IMR-90 (cell line): ENCODE measurements around the gene ABCA4. TPM values are rescaled to one million over a fixed set of nuclear protein-coding genes. Genes with fewer than 3 reads are reported as not detected.

Source experiments
- ATAC-seq: fragments of 200-7000 bp; cut with Tn5 transposase; 2 replicates; pipeline ENCODE4 v1.9.1; 2020; ENCODE audit warnings: low read depth, mild to moderate bottlenecking, moderate library complexity
- BruUV-seq: library from RNA; stranded (reverse); fragments of 400-500 nt; replicated peaks from 2 replicates; lab custom pipeline; 2021; lab: Mats Ljungman, UMichigan
- CTCF ChIA-PET: fragments of 300-600 bp; formaldehyde crosslinking; extraction: SDS; loops from one replicate; lab custom pipeline; 2021; ENCODE audit warnings: antibody characterized with exemption; lab: Yijun Ruan, JAX
- POLR2A ChIA-PET: fragments of 300-600 bp; sonication (Branson Sonifier 250); formaldehyde crosslinking; loops from one replicate; lab custom pipeline; 2022; ENCODE audit warnings: antibody characterized with exemption; ENCODE audit not compliant: unreplicated experiment; lab: Charles Lee
- DNase-seq: peaks from one replicate; pipeline ENCODE4 v3.0.0; 2013
- H2AFZ ChIP-seq: replicated peaks from 2 replicates; pipeline ENCODE3; 2013; ENCODE audit warnings: low read length, mild to moderate bottlenecking; ENCODE audit not compliant: poor library complexity
- H2AK5ac ChIP-seq: 2 replicates; pipeline ENCODE4 v1.6.1; 2013; ENCODE audit warnings: low read depth, low read length, inconsistent platforms
- H2AK9ac ChIP-seq: replicated peaks from 2 replicates; pipeline ENCODE3; 2013; ENCODE audit warnings: mild to moderate bottlenecking, low read depth, low read length, moderate library complexity; ENCODE audit not compliant: poor library complexity
- H2BK120ac ChIP-seq: 2 replicates; pipeline ENCODE4 v1.6.1; 2013; ENCODE audit warnings: low read depth, low read length, inconsistent platforms
- H2BK15ac ChIP-seq: 3 replicates; pipeline ENCODE4 v1.6.1; 2013; ENCODE audit warnings: low read depth, low read length, inconsistent platforms
- H2BK20ac ChIP-seq: 2 replicates; pipeline ENCODE4 v1.6.1; 2013; ENCODE audit warnings: low read depth, mild to moderate bottlenecking, inconsistent platforms, low read length, moderate library complexity
- H2BK5ac ChIP-seq: 2 replicates; pipeline ENCODE4 v1.6.1; 2013; ENCODE audit warnings: mild to moderate bottlenecking, low read depth, low read length, inconsistent platforms; ENCODE audit not compliant: poor library complexity, severe bottlenecking
- H3K14ac ChIP-seq: replicated peaks from 2 replicates; pipeline ENCODE4 v1.6.1; 2013; ENCODE audit warnings: low read depth, low read length, inconsistent platforms
- H3K18ac ChIP-seq: 2 replicates; pipeline ENCODE4 v1.6.1; 2013; ENCODE audit warnings: low read depth, low read length, control low read depth
- H3K23ac ChIP-seq: 2 replicates; pipeline ENCODE4 v1.6.1; 2013; ENCODE audit warnings: low read depth, low read length, inconsistent platforms
- H3K27ac ChIP-seq: 2 replicates; pipeline ENCODE4 v1.5.1; 2013; ENCODE audit warnings: mild to moderate bottlenecking, control low read depth, low read length; ENCODE audit not compliant: insufficient read depth
- H3K27me3 ChIP-seq: 2 replicates; pipeline ENCODE4 v1.6.1; 2013; ENCODE audit warnings: low read length; ENCODE audit not compliant: control insufficient read depth, insufficient read depth
- H3K36me3 ChIP-seq: 2 replicates; pipeline ENCODE4 v1.6.1; 2013; ENCODE audit warnings: low read length, mixed read lengths; ENCODE audit not compliant: control insufficient read depth, insufficient read depth
- H3K4ac ChIP-seq: 2 replicates; pipeline ENCODE4 v1.6.1; 2013; ENCODE audit warnings: low read depth, low read length, inconsistent platforms
- H3K4me1 ChIP-seq: 2 replicates; pipeline ENCODE4 v1.6.1; 2013; ENCODE audit warnings: low read length, mixed read lengths; ENCODE audit not compliant: control insufficient read depth, insufficient read depth
- H3K4me2 ChIP-seq: 2 replicates; pipeline ENCODE4 v1.6.1; 2013; ENCODE audit warnings: low read depth, mild to moderate bottlenecking, control low read depth, low read length, moderate library complexity
- H3K4me3 ChIP-seq: 2 replicates; pipeline ENCODE4 v1.5.1; 2013; ENCODE audit warnings: low read depth, mild to moderate bottlenecking, control low read depth, low read length, moderate library complexity; ENCODE audit not compliant: insufficient read depth
- H3K56ac ChIP-seq: 2 replicates; pipeline ENCODE4 v1.6.1; 2013; ENCODE audit warnings: low read length, inconsistent platforms; ENCODE audit not compliant: insufficient read depth; ENCODE audit errors: extremely low read depth
- H3K79me1 ChIP-seq, 2 experiments: 2 replicates each; pipeline ENCODE4 v1.6.1; 2013; ENCODE audit warnings: low read length in 2 of 2, inconsistent platforms in 1 of 2, low read depth in 1 of 2
- H3K9ac ChIP-seq: 2 replicates; pipeline ENCODE4 v1.6.1; 2013; ENCODE audit warnings: low read depth, low read length, control low read depth
- H3K9me1 ChIP-seq: 2 replicates; pipeline ENCODE4 v1.6.1; 2013; ENCODE audit warnings: low read length, inconsistent platforms; ENCODE audit not compliant: insufficient read depth
- H3K9me3 ChIP-seq: 2 replicates; pipeline ENCODE4 v1.6.1; 2013; ENCODE audit warnings: low read length; ENCODE audit not compliant: control insufficient read depth, insufficient read depth
- H4K20me1 ChIP-seq: 2 replicates; pipeline ENCODE4 v1.6.1; 2013; ENCODE audit warnings: low read length, inconsistent platforms; ENCODE audit not compliant: insufficient read depth
- H4K5ac ChIP-seq: 2 replicates; pipeline ENCODE4 v1.6.1; 2013; ENCODE audit warnings: mild to moderate bottlenecking, low read depth, low read length, control low read depth
- H4K8ac ChIP-seq, 2 experiments: 2 replicates each; pipeline ENCODE4 v1.6.1; 2013; ENCODE audit warnings: low read depth in 2 of 2, low read length in 2 of 2, control low read depth in 1 of 2, inconsistent platforms in 1 of 2
- H4K91ac ChIP-seq: 2 replicates; pipeline ENCODE4 v1.6.1; 2013; ENCODE audit warnings: low read depth, low read length, inconsistent platforms; ENCODE audit not compliant: insufficient read depth
- CEBPB ChIP-seq: IDR thresholded peaks from 2 replicates; pipeline ENCODE4 v1.6.1; 2012; ENCODE audit warnings: low read depth, low read length, improper control_type of control experiment
- CHD1 ChIP-seq: IDR thresholded peaks from 2 replicates; pipeline ENCODE4 v1.6.1; 2012; ENCODE audit warnings: low read depth, low read length, improper control_type of control experiment
- FOS ChIP-seq: fragments of 150-350 bp; IDR thresholded peaks from 2 replicates; pipeline ENCODE4 v1.6.1; 2016; ENCODE audit warnings: low read depth, low read length
- MAFK ChIP-seq: IDR thresholded peaks from 2 replicates; pipeline ENCODE4 v1.6.1; 2012; ENCODE audit warnings: low read depth, low read length, improper control_type of control experiment
- MAZ ChIP-seq: IDR thresholded peaks from 2 replicates; pipeline ENCODE4 v1.6.1; 2012; ENCODE audit warnings: low read depth, mild to moderate bottlenecking, low read length, improper control_type of control experiment, moderate library complexity, borderline replicate concordance
- NFE2L2 ChIP-seq: fragments of 150-350 bp; IDR thresholded peaks from 2 replicates; pipeline ENCODE4 v1.6.1; 2016; ENCODE audit warnings: low read depth, mild to moderate bottlenecking, low read length
- RAD21 ChIP-seq: IDR thresholded peaks from 2 replicates; pipeline ENCODE4 v1.6.1; 2012; ENCODE audit warnings: low read length, improper control_type of control experiment
- SMC3 ChIP-seq: fragments of 150-350 bp; IDR thresholded peaks from 2 replicates; pipeline ENCODE4 v1.6.1; 2016; ENCODE audit warnings: low read depth, mild to moderate bottlenecking, antibody characterized with exemption, low read length, moderate library complexity
- WGBS, 2 experiments: methylation state at CpG; one replicate each; pipeline versions ENCODE4 v1.1.5 to v1.1.7; 2013; ENCODE audit warnings: missing lambda C conversion rate in 2 of 2; ENCODE audit not compliant: insufficient read length in 1 of 2; ENCODE audit errors: extremely low coverage in 2 of 2; 5-methylcytosine and 5-hydroxymethylcytosine counted together
- dilution Hi-C: fragments of 300-500 bp; cut with HindIII; formaldehyde crosslinking; loops from one replicate; pipeline ENCODE4 v1.14.3; 2018; ENCODE audit warnings: low sequenced_read_pairs; ENCODE audit not compliant: unreplicated experiment
- in situ Hi-C: fragments of 300-500 bp; cut with MboI; formaldehyde crosslinking; loops from 3 replicates; pipeline ENCODE4 v1.14.3; 2019; ENCODE audit warnings: low sequenced_read_pairs, inconsistent platforms, mixed read lengths
- intact Hi-C: fragments of 100-400 bp; cut with micrococcal nuclease; formaldehyde crosslinking; loops from 2 replicates; pipeline ENCODE4 v1.10.0; 2022
- polyA plus RNA-seq, 3 experiments: library from polyadenylated mRNA; depleted of rRNA; stranded (reverse); fragments of >200 nt; gene quantifications; 2 replicates each; pipeline ENCODE4 v1.2.3, GENCODE V29; 2012; ENCODE audit warnings: low replicate concordance in 1 of 3
- total RNA-seq: library from RNA; depleted of rRNA; stranded (reverse); fragments of >200 nt; gene quantifications from 2 replicates; pipeline ENCODE4 v1.2.3, GENCODE V29; 2012
- TF ChIP-seq, protein P1 (sequence below): fragments of 150-350 bp; IDR thresholded peaks from 2 replicates; pipeline ENCODE4 v1.6.1; 2016; ENCODE audit warnings: low read depth, mild to moderate bottlenecking, low read length, moderate library complexity, borderline replicate concordance
- TF ChIP-seq, protein P2 (sequence below): fragments of 150-350 bp; IDR thresholded peaks from 2 replicates; pipeline ENCODE4 v1.6.1; 2017; ENCODE audit warnings: mild to moderate bottlenecking, antibody characterized with exemption, low read length, low read depth
- TF ChIP-seq, protein P3 (sequence below): conservative IDR thresholded peaks from 2 replicates; pipeline ENCODE4 v1.5.1; 2012; ENCODE audit warnings: mild to moderate bottlenecking, low read depth, low read length, improper control_type of control experiment

Gene ABCA4
- total and polyA plus RNA-seq, 2 of the 4 experiments (the other 2 are of a cell fraction) = under 0.01 to 0.36 TPM

DNA sequence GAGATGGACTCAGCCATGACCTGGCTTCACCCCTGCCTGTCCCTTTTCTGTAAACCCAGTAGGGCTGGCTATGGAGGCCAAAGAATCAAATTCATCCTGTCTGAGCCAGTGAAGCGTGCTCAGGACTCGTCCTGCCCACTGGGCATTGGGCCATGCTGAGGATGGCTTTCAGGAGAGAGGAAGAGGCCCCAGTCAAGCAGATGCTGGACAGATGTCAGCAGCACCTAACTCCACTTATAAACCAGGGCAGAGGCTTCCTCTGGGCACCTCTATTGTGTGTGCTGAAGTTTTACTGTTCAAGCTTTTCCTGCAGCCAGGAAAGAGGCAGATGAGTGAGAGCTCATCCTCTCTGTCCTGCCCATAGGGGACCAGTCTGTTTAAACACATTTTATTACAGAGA, 114.3 kb downstream of the ABCA4 start:
- H3K14ac ChIP-seq = no peak overlapping the region
- POLR2A ChIA-PET = no interaction called here
- no peak overlapping the region for H3K56ac ChIP-seq
- H3K4me1 ChIP-seq = peaks cover 3% of the 10 kb centered on the region; the same call in 1 of the 2 replicates
- in situ Hi-C loops = no loop called here
- dilution Hi-C loops = no loop called here
- no peak overlapping the region for H2BK120ac ChIP-seq
- no peaks in the 10 kb centered on the region; the same call in 1 of the 2 replicates for H3K27me3 ChIP-seq
- no peak overlapping the region for H3K23ac ChIP-seq
- no peak overlapping the region for H2AK5ac ChIP-seq
- no peaks in the 10 kb centered on the region for H4K20me1 ChIP-seq
- H3K18ac ChIP-seq = no peak overlapping the region
- intact Hi-C loops = no loop called here
- no peak overlapping the region for H3K4me3 ChIP-seq
- H3K9ac ChIP-seq = no peak overlapping the region
- ATAC-seq = no peak
- no peak overlapping the region for H4K8ac ChIP-seq
- no peak overlapping the region for H3K27ac ChIP-seq
- BruUV-seq = no TSS peak
- no peak overlapping the region for H3K4ac ChIP-seq
- DNase-seq = no peak
- no CpG with 5 or more reads among the region's 2 CpGs for WGBS, 2 experiments
- no peaks in the 10 kb centered on the region for H3K9me3 ChIP-seq
- no peak overlapping the region for H2AFZ ChIP-seq
- H3K79me1 ChIP-seq = no peaks in the 10 kb centered on the region
- no peak overlapping the region for H4K5ac ChIP-seq
- H2BK5ac ChIP-seq = no peak overlapping the region
- no peak overlapping the region for H2BK20ac ChIP-seq
- no peak overlapping the region; the same call in 2 of the 3 replicates for H2BK15ac ChIP-seq
- no peaks in the 10 kb centered on the region for H3K36me3 ChIP-seq
- H3K4me2 ChIP-seq = no peak overlapping the region
- CTCF ChIA-PET = no interaction called here
- no peak for TF ChIP-seq SMC3
- no peak for TF ChIP-seq CHD1
- TF ChIP-seq, protein P1, sequence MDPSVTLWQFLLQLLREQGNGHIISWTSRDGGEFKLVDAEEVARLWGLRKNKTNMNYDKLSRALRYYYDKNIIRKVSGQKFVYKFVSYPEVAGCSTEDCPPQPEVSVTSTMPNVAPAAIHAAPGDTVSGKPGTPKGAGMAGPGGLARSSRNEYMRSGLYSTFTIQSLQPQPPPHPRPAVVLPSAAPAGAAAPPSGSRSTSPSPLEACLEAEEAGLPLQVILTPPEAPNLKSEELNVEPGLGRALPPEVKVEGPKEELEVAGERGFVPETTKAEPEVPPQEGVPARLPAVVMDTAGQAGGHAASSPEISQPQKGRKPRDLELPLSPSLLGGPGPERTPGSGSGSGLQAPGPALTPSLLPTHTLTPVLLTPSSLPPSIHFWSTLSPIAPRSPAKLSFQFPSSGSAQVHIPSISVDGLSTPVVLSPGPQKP = no peak
- TF ChIP-seq MAFK = no peak
- no peak for TF ChIP-seq FOS
- TF ChIP-seq RAD21 = no peak
- no peak for TF ChIP-seq NFE2L2
- TF ChIP-seq, protein P2, sequence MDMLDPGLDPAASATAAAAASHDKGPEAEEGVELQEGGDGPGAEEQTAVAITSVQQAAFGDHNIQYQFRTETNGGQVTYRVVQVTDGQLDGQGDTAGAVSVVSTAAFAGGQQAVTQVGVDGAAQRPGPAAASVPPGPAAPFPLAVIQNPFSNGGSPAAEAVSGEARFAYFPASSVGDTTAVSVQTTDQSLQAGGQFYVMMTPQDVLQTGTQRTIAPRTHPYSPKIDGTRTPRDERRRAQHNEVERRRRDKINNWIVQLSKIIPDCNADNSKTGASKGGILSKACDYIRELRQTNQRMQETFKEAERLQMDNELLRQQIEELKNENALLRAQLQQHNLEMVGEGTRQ = no peak
- TF ChIP-seq MAZ = no peak
- no peak for TF ChIP-seq CEBPB
- TF ChIP-seq, protein P3, sequence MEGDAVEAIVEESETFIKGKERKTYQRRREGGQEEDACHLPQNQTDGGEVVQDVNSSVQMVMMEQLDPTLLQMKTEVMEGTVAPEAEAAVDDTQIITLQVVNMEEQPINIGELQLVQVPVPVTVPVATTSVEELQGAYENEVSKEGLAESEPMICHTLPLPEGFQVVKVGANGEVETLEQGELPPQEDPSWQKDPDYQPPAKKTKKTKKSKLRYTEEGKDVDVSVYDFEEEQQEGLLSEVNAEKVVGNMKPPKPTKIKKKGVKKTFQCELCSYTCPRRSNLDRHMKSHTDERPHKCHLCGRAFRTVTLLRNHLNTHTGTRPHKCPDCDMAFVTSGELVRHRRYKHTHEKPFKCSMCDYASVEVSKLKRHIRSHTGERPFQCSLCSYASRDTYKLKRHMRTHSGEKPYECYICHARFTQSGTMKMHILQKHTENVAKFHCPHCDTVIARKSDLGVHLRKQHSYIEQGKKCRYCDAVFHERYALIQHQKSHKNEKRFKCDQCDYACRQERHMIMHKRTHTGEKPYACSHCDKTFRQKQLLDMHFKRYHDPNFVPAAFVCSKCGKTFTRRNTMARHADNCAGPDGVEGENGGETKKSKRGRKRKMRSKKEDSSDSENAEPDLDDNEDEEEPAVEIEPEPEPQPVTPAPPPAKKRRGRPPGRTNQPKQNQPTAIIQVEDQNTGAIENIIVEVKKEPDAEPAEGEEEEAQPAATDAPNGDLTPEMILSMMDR = no peak
- no peak overlapping the region for H4K91ac ChIP-seq
- H2AK9ac ChIP-seq = no peak overlapping the region
- H3K9me1 ChIP-seq = no peaks in the 10 kb centered on the region
